Uterus (tissue), 2 donors: Measurements from ENCODE around the gene NAA38.

Experiments
- CTCF ChIP-seq, 4 experiments: fragments of 200-600 bp in 2 of 4; fragments of 450-650 bp in 2 of 4; sonication (generic) in 2 of 4; IDR thresholded peaks; one replicate each; pipeline ENCODE4 v1.5.1; 2016 to 2019; ENCODE audit warnings: antibody characterized with exemption in 4 of 4, mild to moderate bottlenecking in 2 of 4, moderate library complexity in 1 of 4
- POLR2A ChIP-seq, 2 donors: fragments of 450-650 bp; IDR thresholded peaks; one replicate each; pipeline ENCODE4 v1.6.1; 2016; ENCODE audit warnings: antibody characterized with exemption in 2 of 2, mild to moderate bottlenecking in 1 of 2, moderate library complexity in 1 of 2

GRCh38 chr17:7838090-7839075, 19.0 kb downstream of the NAA38 start:
- TF ChIP-seq CTCF (IDR thresholded peaks at IDR 0.05) (no peak), POLR2A (IDR thresholded peaks at IDR 0.05) (no peak)
